HL-60 (cell line): ENCODE data around the gene FANCC.

Experiments used
- POLR2AphosphoS5 ChIP-seq: IDR thresholded peaks from 2 replicates; pipeline ENCODE4 v1.6.1; 2012; ENCODE audit warnings: low read depth
- SPI1 ChIP-seq: IDR thresholded peaks from 2 replicates; pipeline ENCODE4 v1.6.1; 2012; ENCODE audit warnings: low read depth, mild to moderate bottlenecking, borderline replicate concordance
- TF ChIP-seq, protein P1 (sequence below): IDR thresholded peaks from one replicate; pipeline ENCODE4 v1.5.1; 2011; ENCODE audit warnings: low read length, control low read depth, inconsistent platforms; ENCODE audit not compliant: insufficient read depth
- TF ChIP-seq, protein P2 (sequence below): IDR thresholded peaks from 2 replicates; pipeline ENCODE4 v1.6.1; 2012; ENCODE audit warnings: low read depth; ENCODE audit not compliant: insufficient replicate concordance

DNA sequence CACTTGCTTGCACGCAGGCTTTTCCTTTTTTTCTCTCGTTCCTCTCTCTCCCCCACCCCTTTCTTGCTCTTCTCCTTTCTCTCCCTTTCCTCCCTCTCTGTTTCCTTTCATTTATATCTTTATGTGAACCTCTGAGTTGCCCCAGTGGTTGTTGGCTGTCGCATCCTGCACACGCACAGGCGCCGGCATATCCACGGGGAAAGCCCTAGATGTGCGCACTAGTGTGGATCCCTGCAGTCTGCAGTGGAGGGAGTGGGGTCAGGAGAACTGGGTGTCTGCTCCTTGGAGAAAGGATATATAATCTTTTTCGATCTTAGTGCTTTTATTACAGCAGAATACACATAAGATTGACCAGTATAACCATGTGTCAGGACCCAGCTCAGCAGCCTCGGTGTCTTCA lies 223.5 kb downstream of the FANCC start:
- TF ChIP-seq, protein P1, sequence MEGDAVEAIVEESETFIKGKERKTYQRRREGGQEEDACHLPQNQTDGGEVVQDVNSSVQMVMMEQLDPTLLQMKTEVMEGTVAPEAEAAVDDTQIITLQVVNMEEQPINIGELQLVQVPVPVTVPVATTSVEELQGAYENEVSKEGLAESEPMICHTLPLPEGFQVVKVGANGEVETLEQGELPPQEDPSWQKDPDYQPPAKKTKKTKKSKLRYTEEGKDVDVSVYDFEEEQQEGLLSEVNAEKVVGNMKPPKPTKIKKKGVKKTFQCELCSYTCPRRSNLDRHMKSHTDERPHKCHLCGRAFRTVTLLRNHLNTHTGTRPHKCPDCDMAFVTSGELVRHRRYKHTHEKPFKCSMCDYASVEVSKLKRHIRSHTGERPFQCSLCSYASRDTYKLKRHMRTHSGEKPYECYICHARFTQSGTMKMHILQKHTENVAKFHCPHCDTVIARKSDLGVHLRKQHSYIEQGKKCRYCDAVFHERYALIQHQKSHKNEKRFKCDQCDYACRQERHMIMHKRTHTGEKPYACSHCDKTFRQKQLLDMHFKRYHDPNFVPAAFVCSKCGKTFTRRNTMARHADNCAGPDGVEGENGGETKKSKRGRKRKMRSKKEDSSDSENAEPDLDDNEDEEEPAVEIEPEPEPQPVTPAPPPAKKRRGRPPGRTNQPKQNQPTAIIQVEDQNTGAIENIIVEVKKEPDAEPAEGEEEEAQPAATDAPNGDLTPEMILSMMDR = no peak
- TF ChIP-seq POLR2AphosphoS5 (no peak), SPI1 (no peak)
- TF ChIP-seq, protein P2, sequence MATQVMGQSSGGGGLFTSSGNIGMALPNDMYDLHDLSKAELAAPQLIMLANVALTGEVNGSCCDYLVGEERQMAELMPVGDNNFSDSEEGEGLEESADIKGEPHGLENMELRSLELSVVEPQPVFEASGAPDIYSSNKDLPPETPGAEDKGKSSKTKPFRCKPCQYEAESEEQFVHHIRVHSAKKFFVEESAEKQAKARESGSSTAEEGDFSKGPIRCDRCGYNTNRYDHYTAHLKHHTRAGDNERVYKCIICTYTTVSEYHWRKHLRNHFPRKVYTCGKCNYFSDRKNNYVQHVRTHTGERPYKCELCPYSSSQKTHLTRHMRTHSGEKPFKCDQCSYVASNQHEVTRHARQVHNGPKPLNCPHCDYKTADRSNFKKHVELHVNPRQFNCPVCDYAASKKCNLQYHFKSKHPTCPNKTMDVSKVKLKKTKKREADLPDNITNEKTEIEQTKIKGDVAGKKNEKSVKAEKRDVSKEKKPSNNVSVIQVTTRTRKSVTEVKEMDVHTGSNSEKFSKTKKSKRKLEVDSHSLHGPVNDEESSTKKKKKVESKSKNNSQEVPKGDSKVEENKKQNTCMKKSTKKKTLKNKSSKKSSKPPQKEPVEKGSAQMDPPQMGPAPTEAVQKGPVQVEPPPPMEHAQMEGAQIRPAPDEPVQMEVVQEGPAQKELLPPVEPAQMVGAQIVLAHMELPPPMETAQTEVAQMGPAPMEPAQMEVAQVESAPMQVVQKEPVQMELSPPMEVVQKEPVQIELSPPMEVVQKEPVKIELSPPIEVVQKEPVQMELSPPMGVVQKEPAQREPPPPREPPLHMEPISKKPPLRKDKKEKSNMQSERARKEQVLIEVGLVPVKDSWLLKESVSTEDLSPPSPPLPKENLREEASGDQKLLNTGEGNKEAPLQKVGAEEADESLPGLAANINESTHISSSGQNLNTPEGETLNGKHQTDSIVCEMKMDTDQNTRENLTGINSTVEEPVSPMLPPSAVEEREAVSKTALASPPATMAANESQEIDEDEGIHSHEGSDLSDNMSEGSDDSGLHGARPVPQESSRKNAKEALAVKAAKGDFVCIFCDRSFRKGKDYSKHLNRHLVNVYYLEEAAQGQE = no peak
